ENCODE measurements around the gene UNC93A.

DNA sequence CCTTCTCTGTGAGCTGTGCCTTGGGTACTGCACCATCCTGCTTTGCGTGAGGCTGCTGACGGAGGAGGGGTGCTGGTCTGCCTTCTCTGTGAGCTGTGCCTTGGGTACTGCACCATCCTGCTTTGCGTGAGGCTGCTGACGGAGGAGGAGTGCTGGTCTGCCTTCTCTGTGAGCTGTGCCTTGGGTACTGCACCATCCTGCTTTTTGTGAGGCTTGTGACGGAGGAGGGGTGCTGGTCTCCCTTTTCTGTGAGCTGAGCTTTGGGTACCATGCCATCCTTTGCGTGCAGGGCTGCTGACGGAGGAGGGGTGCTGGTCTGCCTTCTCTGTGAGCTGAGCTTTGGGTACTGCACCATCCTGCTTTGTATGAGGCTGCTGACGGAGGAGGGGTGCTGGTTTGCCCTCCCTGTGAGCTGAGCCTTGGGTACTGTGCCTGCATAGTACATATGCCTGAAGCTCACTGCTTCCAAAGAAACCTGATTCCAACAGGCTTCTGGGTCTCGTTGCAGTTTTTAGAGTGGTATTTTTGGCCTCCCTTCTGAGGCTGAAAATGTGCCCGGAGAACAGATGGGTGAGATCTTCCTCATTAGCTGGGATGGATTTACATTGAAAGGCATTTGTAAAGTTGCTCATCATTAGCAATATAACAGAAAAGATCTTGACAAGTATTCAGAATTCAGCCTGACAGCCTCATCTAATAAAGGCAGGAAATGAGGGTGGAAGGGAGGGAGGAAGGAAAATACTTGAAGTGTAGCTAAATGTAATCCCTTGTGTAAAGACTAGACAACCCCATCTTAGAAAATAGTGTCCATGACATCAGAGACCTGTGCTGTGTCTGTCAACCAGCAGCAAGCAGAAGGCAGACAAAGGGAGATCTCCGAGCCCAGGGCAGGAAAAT is 46.8 kb upstream of the UNC93A start:
- TF ChIP-seq EZH2 (IDR thresholded peaks at IDR 0.05; ENCODE audit: low read length, missing control alignments) (no peak), CTCF (conservative IDR thresholded peaks at IDR 0.05 in 1 of 2, IDR thresholded peaks at IDR 0.05 in 1 of 2; ENCODE audit: low read depth in 1 of 2, low read length in 2 of 2) (no peak)

Data from fibroblast of lung (primary cell).